ENCODE data around the gene VCL. TPM values are rescaled to one million over a fixed set of nuclear protein-coding genes. Genes with fewer than 3 reads are reported as not detected.
A peak's percentile ranks its signal among the peaks of the same experiment; 100 is the strongest.
"Not testable (repeated sequence)": the region's sequence is repeated elsewhere in the genome, so short reads cannot be mapped to it uniquely, and the experiment has no call there.

The VCL gene
- total and polyA plus RNA-seq, 2 donors, result 12.0 to 15.4 TPM

DNA sequence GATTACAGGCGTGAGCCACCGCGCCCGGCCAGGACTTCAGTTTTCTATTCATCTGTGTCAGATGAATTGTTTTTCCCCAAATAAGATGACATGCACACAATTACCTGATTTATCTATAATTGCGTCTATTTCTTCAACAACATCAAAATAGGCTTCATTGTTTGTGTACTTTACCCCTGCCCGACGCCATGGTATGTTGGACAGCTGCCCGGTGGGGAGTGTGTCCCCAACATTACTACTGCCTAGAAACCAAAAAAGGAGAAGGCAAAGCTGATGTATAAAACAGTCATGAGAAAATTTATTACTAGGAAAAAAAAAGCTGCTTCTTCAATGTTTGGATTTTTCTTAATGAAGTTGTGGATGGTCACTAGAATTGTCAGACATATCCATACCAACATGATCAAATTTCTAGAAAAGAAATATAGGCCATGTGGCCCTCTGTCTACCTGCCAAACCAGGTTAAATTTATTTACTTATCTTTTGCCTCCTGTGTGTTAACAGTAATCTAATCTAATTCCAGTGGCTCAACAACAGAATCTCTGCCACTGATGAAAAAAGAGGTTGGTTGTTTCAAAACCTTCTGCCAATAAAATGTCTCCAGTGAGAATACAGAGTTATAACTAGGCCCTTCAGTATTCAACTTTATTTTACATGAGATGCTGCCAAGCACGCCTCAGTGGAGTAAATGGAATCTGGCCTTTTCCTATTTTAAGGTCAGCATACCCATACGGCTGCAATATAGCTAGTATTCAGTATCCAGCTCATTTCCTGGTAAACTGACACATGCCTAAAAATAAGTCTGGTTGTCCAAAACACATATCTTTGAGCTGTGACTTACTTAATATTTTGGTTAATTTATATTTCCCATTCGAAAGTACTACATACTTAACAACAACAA lies 136.3 kb downstream of the VCL start:
- no peaks in the 10 kb centered on the region for H3K9me3 ChIP-seq (ENCODE audit: control insufficient read depth in 2 of 2, insufficient read depth in 1 of 2, low read length in 1 of 2)
- H3K27me3 ChIP-seq (ENCODE audit: control insufficient read depth in 2 of 2, insufficient read depth in 1 of 2, low read length in 1 of 2), result no peaks in the 10 kb centered on the region
- H3K4me1 ChIP-seq (ENCODE audit: control insufficient read depth in 2 of 2, insufficient read depth in 2 of 2, low read length in 2 of 2), result no peaks in the 10 kb centered on the region
- no peak overlapping the region for H3K4me3 ChIP-seq (ENCODE audit: low read length in 2 of 2)
- no peak overlapping the region for H3K27ac ChIP-seq (ENCODE audit: low read depth in 1 of 2, low read length in 1 of 2)
- 97% methylated on average over 11 of the region's 11 CpGs for WGBS
- DNase-seq (ENCODE audit: low read depth in 6 of 9, low spot score in 9 of 9), result no peak
- H3K36me3 ChIP-seq (ENCODE audit: control insufficient read depth in 2 of 2, insufficient read depth in 2 of 2, low read length in 1 of 2), result peaks cover 25 to 66% of the 10 kb centered on the region in 2 donors

DNA sequence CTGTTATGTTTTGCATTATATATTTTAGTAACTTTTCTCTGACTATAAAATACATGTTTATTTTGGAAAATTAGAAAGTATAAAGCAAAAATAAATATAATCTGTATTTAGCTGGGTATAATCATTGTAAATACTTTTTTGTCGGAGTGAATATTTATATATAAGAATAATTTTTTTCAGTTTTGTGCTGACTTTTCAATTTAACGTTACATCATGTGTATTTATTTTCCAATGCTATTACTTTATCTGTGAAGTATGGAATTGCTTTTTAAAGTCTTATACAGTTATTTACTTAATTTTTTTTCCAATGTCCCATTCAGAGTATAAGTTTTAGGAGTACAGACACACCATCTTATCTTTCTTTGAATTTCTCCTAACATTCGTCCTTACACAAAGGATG lies 137.5 kb downstream of the VCL start:
- no peak overlapping the region for H3K4me3 ChIP-seq (ENCODE audit: low read length in 2 of 2)
- H3K27me3 ChIP-seq (ENCODE audit: control insufficient read depth in 2 of 2, insufficient read depth in 1 of 2, low read length in 1 of 2), result no peaks in the 10 kb centered on the region
- H3K4me1 ChIP-seq (ENCODE audit: control insufficient read depth in 2 of 2, insufficient read depth in 2 of 2, low read length in 2 of 2), result no peaks in the 10 kb centered on the region
- no peaks in the 10 kb centered on the region for H3K9me3 ChIP-seq (ENCODE audit: control insufficient read depth in 2 of 2, insufficient read depth in 1 of 2, low read length in 1 of 2)
- peaks cover 26 to 64% of the 10 kb centered on the region in 2 donors for H3K36me3 ChIP-seq (ENCODE audit: control insufficient read depth in 2 of 2, insufficient read depth in 2 of 2, low read length in 1 of 2)
- WGBS, result 98% methylated on average over 3 of the region's 3 CpGs
- H3K27ac ChIP-seq (ENCODE audit: low read depth in 1 of 2, low read length in 1 of 2), result no peak overlapping the region
- no peak for DNase-seq (ENCODE audit: low read depth in 6 of 9, low spot score in 9 of 9)

DNA sequence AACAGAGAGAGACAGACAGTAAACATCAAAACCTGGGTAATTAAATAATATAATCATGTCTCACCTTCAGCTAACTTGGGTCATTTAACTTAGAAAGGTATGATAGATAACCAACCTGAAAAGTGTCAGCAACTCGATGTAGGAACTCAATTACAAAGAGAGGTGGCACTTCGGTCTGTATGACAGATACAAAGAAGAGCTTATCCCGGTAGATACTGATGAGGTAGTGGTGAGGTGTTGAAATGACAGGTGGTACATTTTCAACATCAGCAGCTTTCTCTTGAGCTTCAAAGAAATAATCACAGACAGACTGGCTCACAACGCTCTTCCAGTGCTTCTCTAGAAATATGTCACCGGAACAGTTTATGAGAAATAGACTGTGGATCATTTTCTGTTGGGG lies 140.1 kb downstream of the VCL start:
- H3K9me3 ChIP-seq (ENCODE audit: control insufficient read depth in 2 of 2, insufficient read depth in 1 of 2, low read length in 1 of 2), result no peaks in the 10 kb centered on the region
- no peaks in the 10 kb centered on the region for H3K4me1 ChIP-seq (ENCODE audit: control insufficient read depth in 2 of 2, insufficient read depth in 2 of 2, low read length in 2 of 2)
- no peaks in the 10 kb centered on the region for H3K27me3 ChIP-seq (ENCODE audit: control insufficient read depth in 2 of 2, insufficient read depth in 1 of 2, low read length in 1 of 2)
- over 99% methylated on average over 5 of the region's 5 CpGs for WGBS
- no peak for DNase-seq (ENCODE audit: low read depth in 6 of 9, low spot score in 9 of 9)
- peaks cover 21 to 41% of the 10 kb centered on the region in 2 donors for H3K36me3 ChIP-seq (ENCODE audit: control insufficient read depth in 2 of 2, insufficient read depth in 2 of 2, low read length in 1 of 2)
- H3K4me3 ChIP-seq (ENCODE audit: low read length in 2 of 2), result no peak overlapping the region
- H3K27ac ChIP-seq (ENCODE audit: low read depth in 1 of 2, low read length in 1 of 2), result no peak overlapping the region

DNA sequence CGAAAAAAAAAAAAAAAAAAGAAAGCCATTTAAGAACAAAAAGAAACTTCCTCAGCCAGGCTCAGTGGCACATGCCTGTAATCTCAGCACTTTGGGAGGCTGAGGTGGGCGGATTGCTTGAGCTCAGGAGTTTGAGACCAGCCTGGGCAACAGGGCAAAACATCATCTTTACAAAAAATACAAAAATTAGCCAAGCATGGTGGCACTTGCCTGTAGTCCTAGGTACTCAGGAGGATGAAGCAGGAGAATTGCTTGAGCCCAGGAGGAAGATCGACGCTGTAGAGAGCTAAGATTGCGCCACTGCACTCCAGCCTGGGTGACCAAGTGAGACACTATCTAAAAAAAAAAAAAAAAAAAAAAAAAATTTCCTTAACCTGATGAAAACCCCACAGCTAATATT lies 140.7 kb downstream of the VCL start:
- WGBS, result 96% methylated on average over 5 of the region's 5 CpGs
- not testable (repeated sequence) for H3K27ac ChIP-seq (ENCODE audit: low read depth in 1 of 2, low read length in 1 of 2); H3K4me1 ChIP-seq (ENCODE audit: control insufficient read depth in 2 of 2, insufficient read depth in 2 of 2, low read length in 2 of 2); DNase-seq (ENCODE audit: low read depth in 6 of 9, low spot score in 9 of 9); H3K9me3 ChIP-seq (ENCODE audit: control insufficient read depth in 2 of 2, insufficient read depth in 1 of 2, low read length in 1 of 2); H3K4me3 ChIP-seq (ENCODE audit: low read length in 2 of 2); H3K27me3 ChIP-seq (ENCODE audit: control insufficient read depth in 2 of 2, insufficient read depth in 1 of 2, low read length in 1 of 2)
- peaks cover 17 to 41% of the 10 kb centered on the region in 2 donors for H3K36me3 ChIP-seq (ENCODE audit: control insufficient read depth in 2 of 2, insufficient read depth in 2 of 2, low read length in 1 of 2)

DNA sequence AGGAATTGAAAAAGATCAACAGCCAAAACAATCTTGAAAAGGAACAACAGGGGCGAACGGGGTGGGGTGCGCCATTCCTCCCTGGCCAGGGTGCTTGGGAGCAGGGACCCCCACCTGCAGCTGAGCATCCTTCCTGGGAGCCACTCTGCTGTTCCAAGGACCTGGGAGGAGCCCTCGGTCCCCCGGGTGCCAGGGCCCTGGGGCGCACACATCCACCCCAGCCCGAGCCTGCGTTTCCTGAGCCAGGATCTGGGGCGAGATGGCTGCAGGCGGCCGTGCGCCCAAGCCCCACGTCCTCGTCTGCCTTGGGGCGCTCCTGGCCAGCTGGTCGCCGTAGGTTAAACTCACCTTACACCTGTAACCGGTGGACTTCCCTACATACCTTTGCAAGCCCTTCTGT lies 142.1 kb downstream of the VCL start:
- no peaks in the 10 kb centered on the region for H3K9me3 ChIP-seq (ENCODE audit: control insufficient read depth in 2 of 2, insufficient read depth in 1 of 2, low read length in 1 of 2)
- WGBS, result 97% methylated on average over 18 of the region's 18 CpGs
- H3K27me3 ChIP-seq (ENCODE audit: control insufficient read depth in 2 of 2, insufficient read depth in 1 of 2, low read length in 1 of 2), result no peaks in the 10 kb centered on the region
- no peak overlapping the region for H3K27ac ChIP-seq (ENCODE audit: low read depth in 1 of 2, low read length in 1 of 2)
- H3K4me3 ChIP-seq (ENCODE audit: low read length in 2 of 2), result no peak overlapping the region
- H3K4me1 ChIP-seq (ENCODE audit: control insufficient read depth in 2 of 2, insufficient read depth in 2 of 2, low read length in 2 of 2), result no peaks in the 10 kb centered on the region
- DNase-seq (ENCODE audit: low read depth in 6 of 9, low spot score in 9 of 9), result no peak
- H3K36me3 ChIP-seq (ENCODE audit: control insufficient read depth in 2 of 2, insufficient read depth in 2 of 2, low read length in 1 of 2), result peaks cover 13 to 33% of the 10 kb centered on the region in 2 donors

DNA sequence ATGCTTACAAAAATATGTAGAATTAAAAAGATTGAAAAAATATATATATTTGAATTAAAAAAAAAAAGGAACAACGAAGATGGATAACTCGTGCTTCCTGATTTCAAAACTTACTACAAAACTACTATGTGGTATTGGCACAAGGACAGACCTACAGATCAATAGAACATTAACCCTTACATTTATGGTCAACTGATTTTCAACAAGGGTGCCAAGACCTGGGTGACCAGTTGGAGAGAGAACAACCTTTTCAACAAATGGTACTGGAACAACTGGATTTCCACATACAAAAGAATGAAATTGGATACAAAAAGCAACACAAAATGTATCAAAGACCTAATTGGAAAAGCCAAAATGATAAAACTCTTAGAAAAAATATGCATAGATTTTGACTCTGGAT lies 142.6 kb downstream of the VCL start:
- no peaks in the 10 kb centered on the region for H3K4me1 ChIP-seq (ENCODE audit: control insufficient read depth in 2 of 2, insufficient read depth in 2 of 2, low read length in 2 of 2)
- peaks cover 13 to 30% of the 10 kb centered on the region in 2 donors for H3K36me3 ChIP-seq (ENCODE audit: control insufficient read depth in 2 of 2, insufficient read depth in 2 of 2, low read length in 1 of 2)
- H3K4me3 ChIP-seq (ENCODE audit: low read length in 2 of 2), result no peak overlapping the region
- no peaks in the 10 kb centered on the region for H3K27me3 ChIP-seq (ENCODE audit: control insufficient read depth in 2 of 2, insufficient read depth in 1 of 2, low read length in 1 of 2)
- no peaks in the 10 kb centered on the region for H3K9me3 ChIP-seq (ENCODE audit: control insufficient read depth in 2 of 2, insufficient read depth in 1 of 2, low read length in 1 of 2)
- WGBS, result 92% methylated on average over 2 of the region's 2 CpGs
- no peak overlapping the region for H3K27ac ChIP-seq (ENCODE audit: low read depth in 1 of 2, low read length in 1 of 2)
- no peak for DNase-seq (ENCODE audit: low read depth in 6 of 9, low spot score in 9 of 9)

DNA sequence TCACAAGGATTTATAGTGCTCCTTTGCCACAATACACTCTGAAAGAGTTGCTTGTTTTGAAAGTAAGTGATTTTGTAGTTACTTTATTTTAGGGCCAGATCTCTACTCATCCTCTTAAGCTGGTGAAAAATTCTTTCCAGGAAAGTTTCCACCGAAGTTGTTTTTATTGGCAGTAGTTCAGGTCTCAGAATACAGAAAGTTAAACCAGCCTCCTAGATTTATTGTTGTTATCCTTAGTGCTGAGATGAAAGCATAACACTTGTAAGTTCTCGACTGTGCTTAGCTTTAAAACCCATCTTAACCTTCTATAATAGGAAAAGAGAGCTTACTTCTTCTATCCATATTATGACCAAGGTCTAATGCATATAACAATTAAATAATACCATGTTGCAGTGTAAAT lies 147.2 kb downstream of the VCL start:
- no peak overlapping the region for H3K4me3 ChIP-seq (ENCODE audit: low read length in 2 of 2)
- 86% methylated on average over 2 of the region's 2 CpGs for WGBS
- no peak overlapping the region for H3K27ac ChIP-seq (ENCODE audit: low read depth in 1 of 2, low read length in 1 of 2)
- no peak for DNase-seq (ENCODE audit: low read depth in 6 of 9, low spot score in 9 of 9)
- H3K27me3 ChIP-seq (ENCODE audit: control insufficient read depth in 2 of 2, insufficient read depth in 1 of 2, low read length in 1 of 2), result no peaks in the 10 kb centered on the region
- no peaks in the 10 kb centered on the region for H3K9me3 ChIP-seq (ENCODE audit: control insufficient read depth in 2 of 2, insufficient read depth in 1 of 2, low read length in 1 of 2)
- peaks cover 5 to 8% of the 10 kb centered on the region in 2 donors for H3K4me1 ChIP-seq (ENCODE audit: control insufficient read depth in 2 of 2, insufficient read depth in 2 of 2, low read length in 2 of 2)
- peaks cover under 1 to 13% of the 10 kb centered on the region in 2 donors for H3K36me3 ChIP-seq (ENCODE audit: control insufficient read depth in 2 of 2, insufficient read depth in 2 of 2, low read length in 1 of 2)

DNA sequence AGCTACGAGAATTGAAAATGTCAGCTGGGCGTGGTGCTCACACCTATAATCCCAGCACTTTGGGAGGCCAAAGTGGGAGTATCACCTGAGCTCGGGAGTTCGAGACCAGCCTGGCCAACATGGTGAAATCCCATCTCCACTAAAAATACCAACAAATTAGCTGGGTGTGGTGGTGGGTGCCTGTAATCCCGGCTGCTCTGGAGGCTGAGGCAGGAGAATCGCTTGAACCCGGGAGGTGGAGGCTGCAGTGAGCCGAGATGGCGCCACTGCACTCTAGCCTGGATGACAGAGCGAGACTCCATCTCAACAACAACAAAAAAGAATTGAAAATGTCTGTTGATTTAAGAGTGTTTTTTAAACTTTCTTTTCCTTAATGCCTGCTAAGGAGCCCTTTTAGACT lies 149.1 kb downstream of the VCL start:
- not testable (repeated sequence) for DNase-seq (ENCODE audit: low read depth in 6 of 9, low spot score in 9 of 9); H3K4me3 ChIP-seq (ENCODE audit: low read length in 2 of 2); H3K9me3 ChIP-seq (ENCODE audit: control insufficient read depth in 2 of 2, insufficient read depth in 1 of 2, low read length in 1 of 2); H3K27ac ChIP-seq (ENCODE audit: low read depth in 1 of 2, low read length in 1 of 2); H3K27me3 ChIP-seq (ENCODE audit: control insufficient read depth in 2 of 2, insufficient read depth in 1 of 2, low read length in 1 of 2); H3K4me1 ChIP-seq (ENCODE audit: control insufficient read depth in 2 of 2, insufficient read depth in 2 of 2, low read length in 2 of 2)
- WGBS, result 98% methylated on average over 10 of the region's 10 CpGs
- peaks cover 0 to 13% of the 10 kb centered on the region in 2 donors for H3K36me3 ChIP-seq (ENCODE audit: control insufficient read depth in 2 of 2, insufficient read depth in 2 of 2, low read length in 1 of 2)

DNA sequence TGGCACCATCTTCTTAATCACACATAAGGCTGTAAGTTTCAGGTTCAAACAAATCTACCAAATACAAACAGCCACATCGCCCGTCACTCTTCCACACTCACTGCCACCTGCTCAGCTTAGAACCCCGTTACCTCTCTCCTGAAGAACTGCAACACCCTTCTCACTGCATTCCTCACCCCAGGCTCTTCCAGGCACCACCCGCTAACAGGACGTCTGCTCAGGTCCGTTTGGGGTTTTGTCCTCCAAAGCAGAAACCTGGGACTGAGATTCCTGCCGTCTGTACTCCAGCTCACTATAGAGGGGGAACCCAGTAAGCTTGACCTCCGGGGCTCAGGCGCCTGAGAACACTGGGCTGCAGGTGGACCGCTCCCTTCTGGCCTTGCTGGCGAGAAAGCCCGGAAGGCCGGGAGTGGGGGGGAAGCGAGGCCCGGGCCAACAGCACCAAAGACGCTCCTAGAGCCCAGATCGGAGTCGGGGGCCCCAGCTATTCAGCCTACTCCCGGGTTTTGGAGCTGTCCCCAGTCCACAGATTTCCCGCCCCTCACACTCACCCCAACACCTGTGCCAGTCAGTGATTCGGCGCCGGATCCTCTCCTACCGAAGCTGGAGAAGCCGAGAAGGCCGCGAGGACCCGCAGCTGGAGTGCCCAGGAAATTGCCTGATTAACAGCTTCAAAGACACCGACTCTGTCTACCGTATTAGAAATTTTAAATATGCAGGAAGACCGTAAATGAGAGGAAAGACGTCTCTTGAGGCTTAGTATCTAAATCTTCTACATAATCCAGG lies 152.5 kb downstream of the VCL start, which contains the start of gene AP3M1:
Gene AP3M1 (minus strand): TSS at position 625 of the 786 bp plus-strand sequence. CDS start 12,449 bp downstream, outside the sequence.
- under 1% methylated on average over 32 of the region's 32 CpGs for WGBS
- no peaks in the 10 kb centered on the region for H3K27me3 ChIP-seq (ENCODE audit: control insufficient read depth in 2 of 2, insufficient read depth in 1 of 2, low read length in 1 of 2)
- H3K9me3 ChIP-seq (ENCODE audit: control insufficient read depth in 2 of 2, insufficient read depth in 1 of 2, low read length in 1 of 2), result peaks cover 0 to 10% of the 10 kb centered on the region in 2 donors
- H3K27ac ChIP-seq (ENCODE audit: low read depth in 1 of 2, low read length in 1 of 2), result peak within 1 kb of the TSS; percentile 89 to 96
- H3K4me1 ChIP-seq (ENCODE audit: control insufficient read depth in 2 of 2, insufficient read depth in 2 of 2, low read length in 2 of 2), result peaks cover 8% of the 10 kb centered on the region in 2 donors
- peaks cover 0 to 13% of the 10 kb centered on the region in 2 donors for H3K36me3 ChIP-seq (ENCODE audit: control insufficient read depth in 2 of 2, insufficient read depth in 2 of 2, low read length in 1 of 2)
- peak within 1 kb of the TSS; percentile 67 to 100 for H3K4me3 ChIP-seq (ENCODE audit: low read length in 2 of 2)
- no peak for DNase-seq (ENCODE audit: low read depth in 6 of 9, low spot score in 9 of 9)
